Measurements from ENCODE around the gene PDS5A. TPM values are rescaled to one million over a fixed set of nuclear protein-coding genes. Genes with fewer than 3 reads are reported as not detected.
A peak's percentile ranks its signal among the peaks of the same experiment; 100 is the strongest.
"Not testable (repeated sequence)": the region's sequence is repeated elsewhere in the genome, so short reads cannot be mapped to it uniquely, and the experiment has no call there.

The PDS5A gene, protein sequence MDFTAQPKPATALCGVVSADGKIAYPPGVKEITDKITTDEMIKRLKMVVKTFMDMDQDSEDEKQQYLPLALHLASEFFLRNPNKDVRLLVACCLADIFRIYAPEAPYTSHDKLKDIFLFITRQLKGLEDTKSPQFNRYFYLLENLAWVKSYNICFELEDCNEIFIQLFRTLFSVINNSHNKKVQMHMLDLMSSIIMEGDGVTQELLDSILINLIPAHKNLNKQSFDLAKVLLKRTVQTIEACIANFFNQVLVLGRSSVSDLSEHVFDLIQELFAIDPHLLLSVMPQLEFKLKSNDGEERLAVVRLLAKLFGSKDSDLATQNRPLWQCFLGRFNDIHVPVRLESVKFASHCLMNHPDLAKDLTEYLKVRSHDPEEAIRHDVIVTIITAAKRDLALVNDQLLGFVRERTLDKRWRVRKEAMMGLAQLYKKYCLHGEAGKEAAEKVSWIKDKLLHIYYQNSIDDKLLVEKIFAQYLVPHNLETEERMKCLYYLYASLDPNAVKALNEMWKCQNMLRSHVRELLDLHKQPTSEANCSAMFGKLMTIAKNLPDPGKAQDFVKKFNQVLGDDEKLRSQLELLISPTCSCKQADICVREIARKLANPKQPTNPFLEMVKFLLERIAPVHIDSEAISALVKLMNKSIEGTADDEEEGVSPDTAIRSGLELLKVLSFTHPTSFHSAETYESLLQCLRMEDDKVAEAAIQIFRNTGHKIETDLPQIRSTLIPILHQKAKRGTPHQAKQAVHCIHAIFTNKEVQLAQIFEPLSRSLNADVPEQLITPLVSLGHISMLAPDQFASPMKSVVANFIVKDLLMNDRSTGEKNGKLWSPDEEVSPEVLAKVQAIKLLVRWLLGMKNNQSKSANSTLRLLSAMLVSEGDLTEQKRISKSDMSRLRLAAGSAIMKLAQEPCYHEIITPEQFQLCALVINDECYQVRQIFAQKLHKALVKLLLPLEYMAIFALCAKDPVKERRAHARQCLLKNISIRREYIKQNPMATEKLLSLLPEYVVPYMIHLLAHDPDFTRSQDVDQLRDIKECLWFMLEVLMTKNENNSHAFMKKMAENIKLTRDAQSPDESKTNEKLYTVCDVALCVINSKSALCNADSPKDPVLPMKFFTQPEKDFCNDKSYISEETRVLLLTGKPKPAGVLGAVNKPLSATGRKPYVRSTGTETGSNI (N-terminal part only)
- 10 to 100 TPM; 52.3 to 56.6 TPM for total RNA-seq
- long read RNA-seq, donor 1, full-length matches to known transcripts = 8 of 14 reads
- long read RNA-seq, donor 1, partial matches to known transcripts = 3 of 14 reads
- long read RNA-seq, donor 1, other reads (novel, unspliced or antisense) = 3 of 14 reads
- long read RNA-seq, donor 2, partial matches to known transcripts = 2 of 6 reads
- long read RNA-seq, donor 2, other reads (novel, unspliced or antisense) = 4 of 6 reads

DNA sequence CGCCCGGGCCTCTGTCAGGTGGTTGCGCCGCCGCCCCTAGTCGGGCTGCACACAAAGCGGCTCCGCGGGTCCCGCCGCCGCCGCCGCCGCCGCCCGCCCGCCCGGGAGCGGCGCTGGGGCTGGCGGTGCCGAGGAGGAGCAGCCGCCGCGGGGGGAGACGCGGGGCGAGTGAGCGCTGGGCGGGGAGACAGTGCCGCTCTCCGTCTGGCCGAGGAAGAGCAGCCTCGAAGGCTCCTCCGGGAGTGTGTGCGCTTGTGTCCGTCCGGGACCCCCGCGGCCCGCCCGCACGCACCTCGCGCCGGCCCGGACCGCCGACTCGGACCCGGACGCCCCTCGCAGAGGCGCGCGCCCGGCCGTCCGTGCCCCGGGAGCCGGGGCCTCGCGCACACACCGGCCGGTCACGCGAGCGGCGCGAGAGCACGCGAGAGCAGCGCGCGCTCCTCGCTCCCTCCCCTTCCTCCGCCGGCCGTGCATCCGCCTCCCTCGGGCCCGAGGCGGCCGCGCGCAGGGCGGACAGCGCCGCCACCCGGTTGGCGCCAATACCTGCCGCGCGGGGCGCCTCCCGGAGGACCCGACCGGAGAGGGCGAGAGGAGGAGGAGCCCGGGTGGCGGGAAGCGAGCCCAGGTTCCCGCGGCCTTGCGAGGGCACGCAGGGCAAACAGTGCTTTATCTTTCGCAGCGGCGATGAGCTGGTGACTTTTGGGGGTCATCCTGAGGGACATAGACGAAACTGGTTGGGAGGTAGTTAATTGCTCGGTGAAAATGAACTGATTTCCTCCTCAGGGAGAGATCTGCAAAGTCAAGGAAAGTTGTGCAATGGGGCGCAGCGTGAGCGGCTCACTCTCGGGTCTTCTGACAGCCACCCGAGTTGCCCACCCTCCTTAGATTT lies at the start of gene PDS5A:
Gene PDS5A, minus strand, starts transcription at position 423 of the 889 bp plus-strand sequence. CDS start 1,334 bp downstream, outside the sequence.
- intact Hi-C loops (cut with DNase I) = loop anchor here (2.0 to 10.0 kb wide), 3 partner anchors 275 to 513 kb away; no protein-coding TSS in a partner anchor
- peak; percentile 96 for DNase-seq (ENCODE audit: low spot score)

DNA sequence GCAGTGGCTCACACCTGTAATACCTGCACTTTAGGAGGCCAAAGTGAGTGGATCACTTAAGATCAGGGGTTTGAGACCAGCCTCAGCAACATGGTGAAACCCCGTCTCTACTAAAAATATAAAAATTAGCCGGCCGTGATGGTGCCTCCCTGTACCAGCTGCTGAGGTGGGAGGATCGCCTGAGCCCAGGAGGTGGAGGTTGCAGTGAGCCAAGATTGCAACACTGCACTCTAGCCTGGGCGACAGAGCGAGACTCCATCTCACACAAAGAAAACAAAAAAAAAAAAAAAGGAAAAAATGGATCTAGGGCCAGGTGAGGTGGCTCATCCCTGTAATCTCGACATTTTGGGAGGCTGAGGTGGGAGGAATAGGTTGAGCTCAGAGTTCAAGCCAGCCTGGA lies 46.3 kb upstream of the PDS5A start:
- DNase-seq (ENCODE audit: low spot score); intact Hi-C loops (cut with DNase I): not testable (repeated sequence)

DNA sequence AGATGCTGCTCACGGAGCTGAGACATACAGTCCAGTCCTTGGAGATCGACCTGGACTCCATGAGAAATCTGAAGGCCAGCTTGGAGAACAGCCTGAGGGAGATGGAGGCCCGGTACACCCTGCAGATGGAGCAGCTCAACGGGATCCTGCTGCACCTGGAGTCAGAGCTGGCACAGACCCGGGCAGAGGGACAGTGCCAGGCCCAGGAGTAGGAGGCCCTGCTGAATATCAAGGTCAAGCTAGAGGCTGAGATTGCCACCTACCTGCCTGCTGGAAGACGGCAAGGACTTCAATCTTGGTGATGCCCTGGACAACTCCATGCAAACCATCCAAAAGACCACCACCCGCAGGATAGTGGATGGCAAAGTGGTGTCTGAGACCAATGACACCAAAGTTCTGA lies 43.4 kb upstream of the PDS5A start:
- intact Hi-C loops (cut with DNase I); DNase-seq (ENCODE audit: low spot score): not testable (repeated sequence)

DNA sequence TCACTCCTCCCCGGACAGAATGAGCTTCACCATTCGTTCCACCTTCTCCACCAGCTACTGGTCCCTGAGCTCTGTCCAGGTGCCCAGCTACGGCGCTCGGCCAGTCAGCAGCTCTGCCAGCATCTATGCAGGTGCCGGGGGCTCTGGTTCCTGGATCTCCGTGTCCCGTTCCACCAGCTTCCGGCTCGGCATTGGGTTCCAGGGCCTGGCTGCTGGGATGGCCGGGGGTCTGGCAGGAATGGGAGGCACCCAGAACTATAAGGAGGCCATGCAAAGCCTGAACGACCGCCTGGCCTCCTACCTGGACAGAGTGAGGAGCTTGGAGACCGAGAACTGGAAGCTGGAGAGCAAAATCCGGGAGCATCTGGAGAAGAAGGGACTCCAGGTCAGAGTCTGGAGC lies 42.5 kb upstream of the PDS5A start:
- DNase-seq (ENCODE audit: low spot score) = peak; percentile 66
- intact Hi-C loops (cut with DNase I) = no loop called here

DNA sequence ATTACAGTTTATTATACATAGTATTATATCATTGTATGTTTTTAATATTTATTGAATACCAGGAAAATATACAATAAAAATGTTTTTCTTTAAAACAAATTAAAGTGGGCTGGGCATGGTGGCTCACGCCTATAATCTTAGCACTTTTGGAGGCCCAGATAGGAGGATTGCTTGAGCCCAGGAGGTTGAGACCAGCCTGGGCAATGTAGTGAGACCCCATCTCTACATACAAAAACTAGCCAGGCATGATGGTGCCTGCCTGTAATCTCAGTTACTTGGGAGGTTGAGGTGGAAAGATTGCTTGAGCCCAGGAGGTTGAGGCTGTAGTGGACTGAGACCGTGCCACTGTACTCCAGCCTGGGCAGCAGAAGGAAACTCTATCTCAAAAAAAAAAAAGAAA lies 38.3 kb upstream of the PDS5A start:
- DNase-seq (ENCODE audit: low spot score) = peak; percentile 9
- intact Hi-C loops (cut with DNase I) = no loop called here

DNA sequence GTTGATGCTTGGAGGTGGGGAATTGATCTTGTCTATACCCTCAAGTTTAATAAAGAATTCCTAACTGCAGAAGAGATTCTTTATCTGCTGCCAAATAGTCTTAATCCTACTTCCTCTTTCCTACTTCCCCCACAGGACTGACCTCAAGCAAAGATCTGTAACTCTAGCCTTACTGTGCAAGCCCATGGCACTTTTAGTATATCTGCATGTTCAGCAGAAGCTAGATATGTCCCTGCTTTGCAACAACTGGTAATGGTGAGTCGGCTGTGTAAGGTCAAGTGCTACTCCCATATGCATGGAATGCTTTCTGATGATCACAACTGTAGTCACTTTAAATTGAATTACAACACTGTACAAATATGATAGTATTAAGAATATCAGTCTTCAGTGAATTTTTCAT lies 26.3 kb upstream of the PDS5A start:
- no peak for DNase-seq (ENCODE audit: low spot score)
- intact Hi-C loops (cut with DNase I) = no loop called here

DNA sequence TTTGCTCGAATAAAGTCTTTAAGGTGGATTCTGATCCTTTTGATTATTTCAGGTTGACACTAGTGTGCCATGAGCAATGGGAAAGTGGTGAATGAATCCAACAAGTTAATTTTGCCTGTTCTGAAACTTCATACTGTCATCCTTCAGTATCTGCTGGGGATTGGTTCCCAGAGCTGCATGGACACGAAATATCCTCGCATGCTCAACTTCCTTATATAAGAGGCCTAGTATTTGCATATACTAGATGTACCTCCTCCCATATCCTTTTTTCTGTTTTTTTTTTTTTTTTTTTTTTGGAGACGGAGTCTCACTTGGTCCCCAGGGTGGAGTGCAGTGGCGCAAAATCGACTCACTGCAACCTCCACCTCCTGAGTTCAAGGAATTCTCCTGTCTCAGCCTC lies 23.0 kb upstream of the PDS5A start:
- no peak for DNase-seq (ENCODE audit: low spot score)
- intact Hi-C loops (cut with DNase I) = no loop called here

DNA sequence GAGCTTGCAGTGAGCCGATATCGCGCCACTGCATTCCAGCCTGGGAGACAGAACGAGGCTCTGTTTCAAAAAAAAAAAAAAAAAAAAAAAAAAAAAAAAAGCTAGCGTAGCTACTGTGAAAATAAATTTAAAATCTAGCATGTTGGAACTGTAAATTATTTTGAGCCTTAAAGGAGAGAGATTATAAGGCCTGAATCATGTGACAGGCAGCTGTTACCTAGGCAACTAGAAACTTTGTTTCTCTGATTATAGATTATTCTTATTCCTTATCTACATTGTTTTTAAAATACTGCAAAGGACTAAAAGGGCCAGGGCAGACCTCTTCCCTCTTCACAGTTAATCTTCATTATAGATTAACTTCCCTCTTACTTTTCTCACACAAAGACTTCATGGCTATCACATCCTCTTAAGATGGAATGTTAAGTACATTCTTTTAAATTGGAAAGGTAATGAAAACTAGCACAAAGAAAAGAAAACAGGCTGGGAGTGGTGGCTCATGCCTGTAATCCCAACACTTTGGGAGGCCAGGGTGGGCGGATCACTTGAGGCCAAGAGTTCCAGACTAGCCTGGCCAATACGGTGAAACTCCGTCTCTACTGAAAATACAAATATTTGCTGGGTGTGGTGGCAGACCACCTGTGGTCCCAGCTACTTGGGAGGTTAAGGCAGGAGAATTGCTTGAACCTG lies 21.1 kb upstream of the PDS5A start:
- no peak for DNase-seq (ENCODE audit: low spot score)
- intact Hi-C loops (cut with DNase I) = no loop called here

DNA sequence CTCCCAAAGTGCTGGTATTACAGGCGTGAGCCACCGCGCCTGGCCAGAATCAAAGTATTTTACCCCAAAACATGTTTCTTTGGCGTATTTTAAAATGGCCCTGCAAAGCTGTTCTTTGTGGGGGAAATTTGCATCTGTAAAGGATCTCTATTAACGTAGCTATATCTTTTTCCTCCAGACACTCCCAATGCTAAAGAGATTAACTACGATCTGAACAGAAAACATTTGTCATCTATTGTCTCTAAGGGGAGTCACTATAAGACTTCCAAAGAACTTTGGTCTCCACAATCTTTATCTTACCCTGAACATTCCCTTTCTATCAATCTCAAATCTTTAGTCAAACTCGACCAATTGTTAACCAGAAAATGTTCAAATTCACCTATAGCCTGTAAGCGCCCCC lies 19.1 kb upstream of the PDS5A start:
- DNase-seq (ENCODE audit: low spot score) = no peak
- intact Hi-C loops (cut with DNase I) = no loop called here

DNA sequence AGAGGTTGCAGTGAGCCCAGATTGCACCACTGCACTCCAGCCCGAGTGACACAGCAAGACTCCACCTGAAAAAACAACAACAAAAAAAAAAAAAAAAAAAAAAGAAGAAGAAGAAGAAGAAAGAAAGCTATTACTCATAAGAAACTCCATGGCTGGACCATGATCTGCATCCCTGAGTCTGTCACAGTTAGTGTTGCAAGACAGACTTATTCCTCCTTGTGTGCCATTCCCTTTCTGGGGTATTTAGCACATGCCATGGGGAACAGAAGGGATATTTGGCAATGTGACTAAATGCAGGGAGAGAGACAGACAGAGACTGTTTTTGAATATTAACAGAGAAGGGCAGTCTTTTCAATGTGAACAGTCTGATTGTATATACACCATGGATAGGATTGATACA lies 16.7 kb upstream of the PDS5A start:
- intact Hi-C loops (cut with DNase I) = no loop called here
- DNase-seq (ENCODE audit: low spot score) = no peak

DNA sequence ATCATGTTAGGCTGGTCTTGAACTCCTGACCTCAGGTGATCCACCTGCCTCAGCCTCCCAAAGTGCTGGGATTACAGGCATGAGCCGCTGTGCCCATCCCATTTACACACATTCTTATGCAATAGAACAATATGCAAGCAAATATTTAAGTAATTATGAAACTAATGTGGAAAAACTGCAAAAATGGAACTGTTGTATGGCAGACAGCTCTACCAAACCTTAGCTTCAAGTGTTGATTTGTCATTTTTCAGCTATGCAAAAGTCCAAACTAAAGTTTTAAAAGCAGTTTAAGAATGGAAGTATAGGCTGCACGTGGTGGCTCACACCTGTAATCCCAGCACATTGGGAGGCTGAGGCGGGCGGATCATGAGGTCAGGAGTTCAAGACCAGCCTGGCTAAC lies 11.7 kb upstream of the PDS5A start:
- DNase-seq (ENCODE audit: low spot score); intact Hi-C loops (cut with DNase I): not testable (repeated sequence)

DNA sequence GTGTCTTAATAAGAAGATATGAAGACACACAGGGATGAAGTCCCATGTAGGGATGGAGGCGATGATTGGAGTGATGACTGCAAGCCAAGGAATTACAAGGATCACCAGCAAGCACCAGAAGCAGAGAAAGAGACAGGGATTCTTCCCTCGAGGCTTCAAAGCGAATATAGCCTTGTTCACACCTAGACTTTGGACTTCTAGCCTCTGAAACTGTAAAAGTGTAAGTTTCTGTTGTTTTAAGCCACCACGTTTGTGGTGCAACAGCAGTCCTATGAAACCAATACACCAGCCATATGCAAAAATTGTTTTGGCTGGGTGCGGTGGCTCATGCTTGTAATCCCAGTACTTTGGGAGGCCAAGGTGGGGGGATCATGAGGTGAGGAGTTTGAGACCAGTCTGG lies 9.8 kb upstream of the PDS5A start:
- intact Hi-C loops (cut with DNase I) = no loop called here

DNA sequence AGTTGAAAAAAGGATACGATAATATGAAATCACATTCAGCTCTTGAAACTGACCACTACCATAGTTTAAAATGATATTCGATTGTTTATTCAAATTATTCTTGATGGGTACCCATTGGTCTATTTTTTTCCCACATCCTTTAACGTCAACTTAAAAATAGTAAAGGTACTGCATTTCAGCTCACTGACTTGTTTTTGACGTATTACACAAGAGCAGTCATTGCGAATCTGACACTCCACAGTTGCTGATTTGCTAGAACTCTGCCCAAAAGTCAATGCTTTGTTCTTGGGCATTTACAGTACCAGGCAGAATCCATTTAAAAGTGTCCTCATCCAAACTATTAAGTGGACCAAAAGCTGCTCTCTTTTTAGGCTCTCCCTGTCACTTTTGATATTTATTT lies 1.2 kb upstream of the PDS5A start:
- DNase-seq (ENCODE audit: low spot score) = no peak
- intact Hi-C loops (cut with DNase I) = loop anchor here (5.0 to 10.0 kb wide), 2 partner anchors 277 to 514 kb away; no protein-coding TSS in a partner anchor

More for the DNA sequence above, 9.8 kb upstream of the PDS5A start:
- DNase-seq (ENCODE audit: low spot score) = no peak

DNA sequence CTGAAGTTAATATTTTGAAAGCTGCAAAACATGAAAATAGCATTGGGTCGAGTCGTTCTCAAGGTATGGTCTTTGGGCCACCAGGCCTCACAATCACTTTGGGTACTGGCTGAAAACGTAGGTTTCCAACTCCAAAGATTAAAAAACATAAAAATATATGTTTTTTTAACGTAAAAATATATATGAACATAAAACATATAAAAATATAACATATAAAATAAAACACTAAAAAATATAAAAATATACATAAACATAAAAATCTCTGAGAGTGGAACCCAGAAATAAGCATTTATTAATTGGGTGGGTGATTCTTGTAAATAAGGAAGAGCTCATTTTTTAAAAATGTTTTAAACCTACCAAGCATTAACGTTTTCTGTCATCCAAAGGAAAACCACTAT lies 666 bp upstream of the PDS5A start:
- intact Hi-C loops (cut with DNase I) = loop anchor here (5.0 to 10.0 kb wide), 2 partner anchors 276 to 514 kb away; no protein-coding TSS in a partner anchor

DNA sequence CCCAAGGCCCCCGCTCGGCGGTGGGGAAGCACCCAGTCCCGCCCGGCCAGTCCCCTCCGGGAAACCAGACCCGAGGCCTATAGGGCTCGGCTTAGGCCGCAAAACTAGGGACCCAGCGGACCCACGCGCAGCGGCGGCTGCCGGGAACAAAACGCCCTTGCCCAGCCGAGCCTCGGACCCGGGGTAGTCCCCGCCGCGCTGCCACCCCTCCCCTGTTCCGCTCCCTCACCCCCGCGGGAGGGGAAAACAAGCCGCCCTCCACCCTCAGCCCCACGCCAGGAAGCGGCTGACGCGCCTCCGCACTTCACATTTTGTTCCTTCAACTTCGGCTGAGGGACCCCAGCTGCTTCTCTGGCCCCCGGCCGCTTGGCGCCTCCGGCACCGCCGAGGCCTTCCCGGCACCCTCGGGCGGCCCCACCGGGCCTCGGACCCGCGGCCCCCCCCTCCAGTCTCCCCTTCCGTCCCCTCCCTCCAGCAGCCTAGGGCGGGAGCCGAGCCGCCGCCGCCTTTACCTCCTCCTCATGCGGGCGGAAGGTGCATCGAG lies 694 bp downstream of the PDS5A start:
- intact Hi-C loops (cut with DNase I) = loop anchor here (2.0 to 10.0 kb wide), 3 partner anchors 275 to 512 kb away; no protein-coding TSS in a partner anchor

More for the DNA sequence above, 666 bp upstream of the PDS5A start:
- DNase-seq (ENCODE audit: low spot score) = no peak

DNA sequence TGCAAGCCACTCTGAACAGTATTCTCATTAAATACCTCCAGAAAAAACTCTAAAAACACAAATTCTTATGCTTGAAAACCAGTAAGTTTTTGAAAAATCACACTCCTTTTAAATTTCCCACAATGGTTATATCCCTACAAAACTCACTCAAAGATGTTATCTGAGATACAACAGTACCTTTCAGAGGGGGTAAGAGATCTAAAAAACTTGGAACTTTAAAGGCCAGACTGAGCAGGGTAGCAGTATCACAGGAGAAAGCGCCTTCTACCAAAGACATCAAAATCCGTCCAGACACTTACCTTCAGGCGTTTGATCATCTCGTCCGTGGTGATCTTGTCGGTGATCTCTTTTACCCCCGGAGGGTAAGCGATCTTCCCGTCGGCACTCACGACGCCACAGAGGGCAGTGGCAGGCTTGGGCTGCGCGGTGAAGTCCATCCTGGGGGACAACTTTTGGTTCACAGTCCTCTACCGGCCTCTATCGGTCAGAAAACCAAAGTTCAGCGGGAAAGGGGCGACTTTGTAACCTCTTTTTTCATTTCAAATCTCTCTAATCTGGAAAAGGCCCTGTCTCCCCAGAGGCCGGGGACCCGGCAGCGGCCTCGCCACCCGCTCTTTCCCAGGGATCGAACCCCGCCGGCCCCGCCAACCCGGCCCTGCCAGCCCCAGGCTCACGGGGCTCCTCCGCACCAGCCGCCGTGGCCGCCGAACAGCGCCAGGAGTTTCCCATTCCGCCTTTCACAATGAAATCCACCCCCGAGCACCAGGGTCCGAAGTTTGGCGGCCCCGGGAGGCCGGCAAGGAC lies 1.4 kb downstream of the PDS5A start:
- peak; percentile 89 for DNase-seq (ENCODE audit: low spot score)
- intact Hi-C loops (cut with DNase I) = loop anchor here (2.0 to 10.0 kb wide), 3 partner anchors 274 to 512 kb away; no protein-coding TSS in a partner anchor

More for the DNA sequence above, 694 bp downstream of the PDS5A start:
- peak; percentile 82 for DNase-seq (ENCODE audit: low spot score)
